Islet precursor cell (in vitro differentiated cells): ENCODE measurements around the gene GGCT.

Source experiments
- DNase-seq: peaks from one replicate; pipeline ENCODE4 v3.0.0-alpha.2; 2018

GGCT gene

DNA sequence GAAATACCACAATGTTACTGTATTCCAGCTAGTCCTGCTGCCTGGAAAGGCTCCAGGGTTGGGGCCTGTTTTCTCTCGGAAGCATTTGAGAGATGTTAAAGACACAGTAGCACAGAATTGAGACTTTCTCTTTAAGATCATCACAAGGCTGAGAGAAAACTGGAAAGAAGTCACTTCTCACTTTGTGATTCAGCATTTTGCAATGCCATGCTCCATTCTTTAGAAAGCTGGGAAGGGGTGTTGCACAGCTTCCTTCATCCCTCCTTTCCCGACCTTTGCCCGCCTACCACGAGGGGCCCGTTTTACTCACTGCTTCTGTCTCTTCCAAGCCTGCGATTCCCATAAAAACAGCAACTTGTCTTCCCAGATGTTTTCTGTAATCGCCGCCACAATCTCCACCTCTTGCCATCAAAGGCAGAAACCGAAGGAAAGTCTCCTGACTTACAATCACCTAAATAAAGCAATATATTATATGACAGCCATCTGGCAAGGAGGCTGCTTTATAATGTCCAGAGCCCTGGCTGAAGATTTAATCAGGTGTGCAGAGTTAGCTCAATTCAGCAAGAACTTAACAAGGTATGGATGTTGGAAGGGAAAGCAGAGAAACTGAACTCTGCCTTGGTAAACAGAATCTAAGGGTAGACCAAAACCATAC is 44.9 kb downstream of the GGCT start:
- DNase-seq: peak; percentile 78

DNA sequence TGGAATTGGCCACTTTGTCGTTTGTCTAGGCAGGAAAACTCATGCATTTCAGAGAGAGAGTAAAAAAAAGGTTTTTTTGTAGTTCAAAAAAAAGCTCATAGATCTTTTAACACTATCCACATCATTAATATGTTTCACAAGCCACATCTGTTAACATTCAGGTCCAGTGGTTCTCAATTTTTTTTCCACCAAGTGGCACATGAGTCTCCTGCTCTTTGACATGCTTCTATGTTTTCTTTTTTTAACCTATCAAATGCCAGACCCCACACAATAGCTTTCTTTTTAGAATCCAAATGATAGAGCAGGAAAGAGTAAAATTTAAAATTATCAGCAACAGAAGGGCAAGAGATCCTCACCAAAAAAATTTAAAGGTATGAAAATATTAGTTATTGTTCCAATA is 46.3 kb downstream of the GGCT start:
- no peak for DNase-seq

DNA sequence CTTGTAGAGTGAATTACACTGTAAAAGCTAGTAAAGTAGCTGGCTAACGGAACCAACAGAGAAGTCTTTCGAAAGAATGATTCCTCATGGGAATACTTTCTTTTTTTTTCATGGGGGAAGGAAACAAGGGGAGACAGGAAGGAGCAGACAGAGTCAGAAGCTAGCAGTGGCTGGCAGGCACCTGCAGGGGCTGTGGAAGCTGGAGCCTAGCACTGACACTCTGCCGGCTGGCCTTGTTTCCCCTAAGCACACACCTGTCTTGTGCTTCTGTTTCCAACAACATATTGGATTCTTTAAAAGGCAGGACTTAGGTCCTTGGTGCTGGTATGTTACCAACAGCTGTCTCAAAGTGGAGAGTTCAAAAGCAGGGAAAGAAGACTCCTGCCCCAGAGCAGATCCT is 50.7 kb downstream of the GGCT start:
- peak; percentile 35 for DNase-seq

DNA sequence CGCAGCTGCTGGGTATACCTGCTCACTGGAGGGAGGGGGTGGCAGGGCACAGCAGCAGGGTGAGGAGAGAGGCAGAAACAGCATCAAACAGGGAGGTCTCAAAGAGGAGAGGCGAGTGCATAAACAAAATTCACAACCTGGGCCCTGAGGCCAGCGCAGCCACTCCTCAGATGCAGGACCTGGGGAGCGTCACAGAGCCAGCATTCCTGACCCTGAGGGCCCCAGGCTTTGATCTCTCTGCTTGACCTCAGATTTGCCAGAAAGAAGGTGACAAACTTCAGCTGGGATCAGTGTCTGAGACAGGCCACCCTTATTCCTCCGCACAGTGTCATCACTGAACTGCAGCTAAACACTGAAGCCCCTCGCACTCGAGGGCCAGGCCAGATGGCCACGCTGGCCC is 51.6 kb downstream of the GGCT start:
- peak; percentile 79 for DNase-seq

- DNase-seq: no peak
Observed at GRCh38 chr7:30452280-30452930, 52.2 kb downstream of the GGCT start.

- DNase-seq: peak; percentile 42
Observed at GRCh38 chr7:30451539-30452279, 52.9 kb downstream of the GGCT start.

DNA sequence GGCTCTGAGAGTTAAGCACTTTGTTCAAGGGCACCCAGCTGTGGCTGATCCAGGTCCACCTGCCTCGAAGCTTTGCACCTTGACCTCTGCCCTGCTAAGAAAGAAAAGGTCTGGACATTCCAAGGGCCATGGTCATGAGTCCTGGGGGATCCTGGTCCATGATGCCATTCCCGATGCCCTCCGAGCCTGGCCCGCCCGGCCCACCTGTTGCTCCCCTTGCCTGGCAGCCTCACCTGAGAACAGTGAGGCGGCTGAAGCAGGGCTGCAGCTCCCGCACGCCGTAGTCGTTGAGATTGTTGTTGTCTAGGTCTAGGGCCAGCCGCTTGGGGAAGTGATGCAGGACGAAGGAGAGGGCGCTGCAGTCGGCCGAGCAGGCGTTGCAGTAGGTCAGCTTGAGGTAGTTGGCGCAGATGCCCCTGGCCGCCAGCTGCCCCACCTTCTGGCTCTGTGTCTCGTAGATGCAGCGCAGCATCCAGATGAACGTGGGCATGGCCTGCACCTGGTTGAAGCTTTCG is 53.6 kb downstream of the GGCT start:
- DNase-seq: peak; percentile 41

GRCh38 chr7:30450240-30450982 is 54.2 kb downstream of the GGCT start:
- peak; percentile 40 for DNase-seq

- no peak for DNase-seq
Observed at GRCh38 chr7:30448461-30449189, 56.0 kb downstream of the GGCT start.

DNA sequence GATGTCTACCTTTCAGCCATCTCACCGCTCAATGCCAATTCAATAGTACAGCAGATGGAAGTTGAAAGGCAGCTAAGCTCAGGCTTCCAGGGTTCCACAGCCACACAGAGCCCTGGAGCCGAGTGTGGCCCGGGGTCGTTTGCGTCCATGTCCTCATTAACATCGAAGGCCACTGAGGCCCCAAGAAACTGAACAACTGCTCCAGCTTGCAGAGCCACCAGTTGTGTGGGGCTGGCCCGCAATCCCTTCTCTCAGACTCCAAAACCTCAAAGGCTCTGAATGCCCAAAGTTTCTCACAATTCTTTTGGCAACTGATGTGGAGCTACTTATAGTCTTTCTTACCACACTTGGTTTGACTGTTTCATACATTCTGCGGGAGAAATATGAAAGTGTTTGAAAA is 57.2 kb downstream of the GGCT start:
- no peak for DNase-seq
